Measurements from ENCODE around the gene DSCAM. TPM values are rescaled to one million over a fixed set of nuclear protein-coding genes. Genes with fewer than 3 reads are reported as not detected.

The DSCAM gene
- total and polyA plus RNA-seq, 10 of the 15 experiments (the other 5 are each of a cell fraction or from before 2014, with no cell fraction given): not detected

- intact Hi-C loops (cut with micrococcal nuclease; ENCODE audit: unreplicated experiment) (no loop called here), in situ Hi-C loops (cut with MboI) (no loop called here)
- CTCF ChIA-PET: no interaction called here
- FAIRE-seq (no peak), ATAC-seq (no peak), DNase-seq (ENCODE audit: low read depth, low spot score) (no peak)
- Histone ChIP-seq H3K9ac (ENCODE audit: control insufficient read depth, insufficient read depth, low read length) (no peak overlapping the region), H3K4me1 (ENCODE audit: control insufficient read depth, insufficient read depth, low read length) (no peaks in the 10 kb centered on the region), H3K79me2 (ENCODE audit: control insufficient read depth, insufficient read depth, low read length) (no peaks in the 10 kb centered on the region), H3K27me3 (replicated peaks in 1 of 2; ENCODE audit: control insufficient read depth in 2 of 2, insufficient read depth in 2 of 2, low read length in 1 of 2) (no peaks in the 10 kb centered on the region), H4K20me1 (ENCODE audit: control insufficient read depth, insufficient read depth) (no peaks in the 10 kb centered on the region), H2AFZ (ENCODE audit: control insufficient read depth, low read depth, low read length) (no peak overlapping the region), H3K4me3 (no peak overlapping the region), H3K36me3 (ENCODE audit: control insufficient read depth in 2 of 2, insufficient read depth in 2 of 2, low read length in 1 of 2) (no peaks in the 10 kb centered on the region), H3K9me3 (replicated peaks; ENCODE audit: control insufficient read depth, insufficient read depth, low read length) (no peaks in the 10 kb centered on the region; the same call in 2 of the 3 replicates), H3K4me2 (ENCODE audit: control insufficient read depth, insufficient read depth) (no peak overlapping the region), H3K27ac (ENCODE audit: control insufficient read depth, insufficient read depth) (no peak overlapping the region)
- WGBS (ENCODE audit: insufficient coverage, insufficient replicate concordance, low lambda C conversion rate, missing lambda C conversion rate): 47% methylated on average over 9 of the region's 9 CpGs
- POLR2A ChIA-PET: no interaction called here
- no peak for TF ChIP-seq CEBPB (IDR thresholded peaks at IDR 0.05; ENCODE audit: borderline replicate concordance in 1 of 2, low read depth in 2 of 2, low read length in 2 of 2)
- TF ChIP-seq RUNX3 (IDR thresholded peaks at IDR 0.05; ENCODE audit: low read length): no peak
- TF ChIP-seq MTA2 (IDR thresholded peaks at IDR 0.05; ENCODE audit: low read depth): no peak
- no peak for TF ChIP-seq GABPA (IDR thresholded peaks at IDR 0.05; ENCODE audit: low read depth)
- no peak for TF ChIP-seq BCLAF1 (IDR thresholded peaks at IDR 0.05)
- BruUV-seq (replicated peaks): no TSS peak
- RAD21 ChIA-PET (ENCODE audit: unreplicated experiment): no interaction called here
- SMC1A ChIA-PET (ENCODE audit: uncharacterized antibody, unreplicated experiment): no interaction called here
These were observed 210.9 kb downstream of the DSCAM start for GRCh38 chr21:40636026-40636425.

- no peak for FAIRE-seq
- no peak for TF ChIP-seq USF1 (IDR thresholded peaks at IDR 0.05; ENCODE audit: borderline replicate concordance, extremely low read length, insufficient read depth, low read depth, low read length)
- no peak for TF ChIP-seq ZNF384 (IDR thresholded peaks at IDR 0.05; ENCODE audit: borderline replicate concordance, low read depth, low read length)
- TF ChIP-seq HDAC2 (IDR thresholded peaks at IDR 0.05): no peak
- no peak for TF ChIP-seq BCLAF1 (IDR thresholded peaks at IDR 0.05)
- TF ChIP-seq CBX3 (IDR thresholded peaks at IDR 0.05; ENCODE audit: borderline replicate concordance, low read depth): no peak
- no peak for TF ChIP-seq MTA3 (IDR thresholded peaks at IDR 0.05; ENCODE audit: borderline replicate concordance, low read length)
- no peak for TF ChIP-seq TCF12 (IDR thresholded peaks at IDR 0.05; ENCODE audit: low read depth, low read length)
- TF ChIP-seq RB1 (IDR thresholded peaks at IDR 0.05; ENCODE audit: borderline replicate concordance): no peak
These were observed 211.6 kb downstream of the DSCAM start for GRCh38 chr21:40635391-40635790.

More at GRCh38 chr21:40635391-40635790, 211.6 kb downstream of the DSCAM start:
- no TSS peak for BruUV-seq (replicated peaks)
- no peaks in the 10 kb centered on the region for H3K4me1 ChIP-seq (ENCODE audit: control insufficient read depth, insufficient read depth, low read length)
- ChIA-PET CTCF (no interaction called here), POLR2A (no interaction called here), RAD21 (ENCODE audit: unreplicated experiment) (no interaction called here), SMC1A (ENCODE audit: uncharacterized antibody, unreplicated experiment) (no interaction called here)
- no peaks in the 10 kb centered on the region for H3K79me2 ChIP-seq (ENCODE audit: control insufficient read depth, insufficient read depth, low read length)
- no peak overlapping the region for H3K4me3 ChIP-seq
- no peak overlapping the region for H2AFZ ChIP-seq (ENCODE audit: control insufficient read depth, low read depth, low read length)
- in situ Hi-C loops (cut with MboI) (no loop called here), intact Hi-C loops (cut with micrococcal nuclease; ENCODE audit: unreplicated experiment) (no loop called here)
- H3K9me3 ChIP-seq (replicated peaks; ENCODE audit: control insufficient read depth, insufficient read depth, low read length): no peaks in the 10 kb centered on the region; the same call in 2 of the 3 replicates
- H3K4me2 ChIP-seq (ENCODE audit: control insufficient read depth, insufficient read depth): no peak overlapping the region
- 20% methylated on average over 4 of the region's 4 CpGs for WGBS (ENCODE audit: insufficient coverage, insufficient replicate concordance, low lambda C conversion rate, missing lambda C conversion rate)
- H3K27me3 ChIP-seq (replicated peaks in 1 of 2; ENCODE audit: control insufficient read depth in 2 of 2, insufficient read depth in 2 of 2, low read length in 1 of 2): no peaks in the 10 kb centered on the region
- no peak for ATAC-seq
- H4K20me1 ChIP-seq (ENCODE audit: control insufficient read depth, insufficient read depth): no peaks in the 10 kb centered on the region
- no peak overlapping the region for H3K9ac ChIP-seq (ENCODE audit: control insufficient read depth, insufficient read depth, low read length)
- DNase-seq (ENCODE audit: low read depth, low spot score): no peak
- H3K27ac ChIP-seq (ENCODE audit: control insufficient read depth, insufficient read depth): no peak overlapping the region
- no peaks in the 10 kb centered on the region for H3K36me3 ChIP-seq (ENCODE audit: control insufficient read depth in 2 of 2, insufficient read depth in 2 of 2, low read length in 1 of 2)

Measured in GM12878 (cell line).